Kidney epithelial cell (primary cell): ENCODE measurements around the gene DCPS. TPM values are rescaled to one million over a fixed set of nuclear protein-coding genes. Genes with fewer than 3 reads are reported as not detected.
"Not testable (repeated sequence)": the region's sequence is repeated elsewhere in the genome, so short reads cannot be mapped to it uniquely, and the experiment has no call there.

Experiments
- DNase-seq: peaks from one replicate; pipeline ENCODE4 v3.0.0-alpha.2; 2010; ENCODE audit warnings: low read depth
- H3K27me3 ChIP-seq: 2 replicates; pipeline ENCODE4 v1.6.0; 2011; ENCODE audit warnings: low read length; ENCODE audit not compliant: control insufficient read depth, insufficient read depth
- H3K36me3 ChIP-seq: 2 replicates; pipeline ENCODE4 v1.5.1; 2011; ENCODE audit warnings: low read length; ENCODE audit not compliant: control insufficient read depth, insufficient read depth
- H3K4me3 ChIP-seq: 2 replicates; pipeline ENCODE4 v1.5.1; 2011; ENCODE audit warnings: low read depth, mild to moderate bottlenecking, control low read depth, low read length
- total RNA-seq: library from RNA; depleted of rRNA; stranded (reverse); fragments of >200 nt; gene quantifications from 2 replicates; pipeline ENCODE4 v1.2.3, GENCODE V29; 2015
- TF ChIP-seq, protein P1 (sequence below): IDR thresholded peaks from 2 replicates; pipeline ENCODE4 v1.5.1; 2011; ENCODE audit warnings: mild to moderate bottlenecking, moderate library complexity, low read length, control low read depth, inconsistent platforms; ENCODE audit not compliant: insufficient read depth, poor library complexity, severe bottlenecking

Gene DCPS
- total RNA-seq, 1 donor from 2014 or later, result 15.0 TPM

DNA sequence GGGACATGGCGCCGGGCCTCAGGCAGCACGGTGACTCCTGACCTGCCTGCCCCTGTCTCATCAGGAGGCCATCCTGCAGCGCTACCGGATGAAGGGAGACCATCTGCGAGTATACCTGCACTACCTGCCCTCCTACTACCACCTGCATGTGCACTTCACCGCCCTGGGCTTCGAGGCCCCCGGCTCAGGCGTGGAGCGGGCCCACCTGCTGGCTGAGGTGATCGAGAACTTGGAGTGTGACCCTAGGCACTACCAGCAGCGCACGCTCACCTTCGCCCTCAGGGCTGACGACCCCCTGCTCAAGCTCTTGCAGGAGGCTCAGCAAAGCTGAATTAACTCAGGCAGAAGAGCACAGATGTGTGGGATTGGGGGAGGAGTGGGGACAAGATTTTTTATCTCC lies 41.4 kb downstream of the DCPS start:
- Histone ChIP-seq H3K4me3 (no peak overlapping the region), H3K36me3 (no peaks in the 10 kb centered on the region), H3K27me3 (no peaks in the 10 kb centered on the region)
- no peak for DNase-seq
- TF ChIP-seq, protein P1, sequence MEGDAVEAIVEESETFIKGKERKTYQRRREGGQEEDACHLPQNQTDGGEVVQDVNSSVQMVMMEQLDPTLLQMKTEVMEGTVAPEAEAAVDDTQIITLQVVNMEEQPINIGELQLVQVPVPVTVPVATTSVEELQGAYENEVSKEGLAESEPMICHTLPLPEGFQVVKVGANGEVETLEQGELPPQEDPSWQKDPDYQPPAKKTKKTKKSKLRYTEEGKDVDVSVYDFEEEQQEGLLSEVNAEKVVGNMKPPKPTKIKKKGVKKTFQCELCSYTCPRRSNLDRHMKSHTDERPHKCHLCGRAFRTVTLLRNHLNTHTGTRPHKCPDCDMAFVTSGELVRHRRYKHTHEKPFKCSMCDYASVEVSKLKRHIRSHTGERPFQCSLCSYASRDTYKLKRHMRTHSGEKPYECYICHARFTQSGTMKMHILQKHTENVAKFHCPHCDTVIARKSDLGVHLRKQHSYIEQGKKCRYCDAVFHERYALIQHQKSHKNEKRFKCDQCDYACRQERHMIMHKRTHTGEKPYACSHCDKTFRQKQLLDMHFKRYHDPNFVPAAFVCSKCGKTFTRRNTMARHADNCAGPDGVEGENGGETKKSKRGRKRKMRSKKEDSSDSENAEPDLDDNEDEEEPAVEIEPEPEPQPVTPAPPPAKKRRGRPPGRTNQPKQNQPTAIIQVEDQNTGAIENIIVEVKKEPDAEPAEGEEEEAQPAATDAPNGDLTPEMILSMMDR, result no peak

DNA sequence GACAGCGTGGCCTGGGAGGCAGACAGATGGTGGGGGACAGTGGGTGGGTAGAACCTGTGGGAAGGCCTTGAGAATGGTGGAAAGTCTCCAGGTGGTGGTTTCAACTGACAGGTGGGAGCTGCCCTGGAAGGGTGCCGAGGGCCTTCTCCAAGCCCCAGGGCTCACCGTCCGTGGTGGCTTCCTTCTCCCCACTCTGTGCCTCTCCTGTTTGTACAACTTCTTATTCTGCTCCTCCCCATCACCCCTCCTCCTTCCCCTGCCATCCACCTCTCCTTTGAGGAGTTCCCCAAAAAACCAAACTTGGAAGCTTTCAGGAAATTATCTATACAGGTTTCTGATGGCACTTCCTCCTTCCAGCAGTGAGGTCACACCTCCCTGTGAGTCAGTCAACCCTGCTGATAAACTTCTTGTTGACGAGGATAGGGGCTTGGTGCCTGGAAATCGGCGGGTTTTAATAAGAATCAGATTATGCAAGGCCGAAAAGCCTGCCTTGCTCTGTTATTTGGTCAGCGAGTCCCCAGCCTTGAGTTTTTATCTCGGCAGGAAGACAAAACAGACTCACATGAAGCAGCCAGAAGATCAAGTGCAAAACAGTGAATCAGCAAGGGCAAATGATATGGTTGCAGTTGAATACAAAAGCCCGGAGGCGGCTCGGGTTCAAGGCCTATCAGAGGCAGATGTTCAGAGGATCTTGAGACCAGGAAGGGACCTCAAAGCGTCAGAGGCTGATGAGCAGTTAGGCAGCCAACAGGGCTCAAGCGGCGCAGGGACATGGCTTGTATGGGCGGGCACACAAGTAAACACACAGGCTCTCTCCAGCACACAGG lies 42.1 kb downstream of the DCPS start:
- H3K4me3 ChIP-seq, result no peak overlapping the region
- no peak for DNase-seq
- no peaks in the 10 kb centered on the region for H3K36me3 ChIP-seq
- TF ChIP-seq, protein P1, result no peak
- no peaks in the 10 kb centered on the region for H3K27me3 ChIP-seq

GRCh38 chr11:126346586-126346940 lies 42.7 kb downstream of the DCPS start:
- TF ChIP-seq, protein P1, result no peak
- Histone ChIP-seq H3K27me3 (no peaks in the 10 kb centered on the region), H3K4me3 (no peak overlapping the region), H3K36me3 (no peaks in the 10 kb centered on the region)
- no peak for DNase-seq

GRCh38 chr11:126346946-126347345 lies 43.1 kb downstream of the DCPS start:
- H3K4me3 ChIP-seq, H3K27me3 ChIP-seq, DNase-seq, H3K36me3 ChIP-seq: not testable (repeated sequence)

DNA sequence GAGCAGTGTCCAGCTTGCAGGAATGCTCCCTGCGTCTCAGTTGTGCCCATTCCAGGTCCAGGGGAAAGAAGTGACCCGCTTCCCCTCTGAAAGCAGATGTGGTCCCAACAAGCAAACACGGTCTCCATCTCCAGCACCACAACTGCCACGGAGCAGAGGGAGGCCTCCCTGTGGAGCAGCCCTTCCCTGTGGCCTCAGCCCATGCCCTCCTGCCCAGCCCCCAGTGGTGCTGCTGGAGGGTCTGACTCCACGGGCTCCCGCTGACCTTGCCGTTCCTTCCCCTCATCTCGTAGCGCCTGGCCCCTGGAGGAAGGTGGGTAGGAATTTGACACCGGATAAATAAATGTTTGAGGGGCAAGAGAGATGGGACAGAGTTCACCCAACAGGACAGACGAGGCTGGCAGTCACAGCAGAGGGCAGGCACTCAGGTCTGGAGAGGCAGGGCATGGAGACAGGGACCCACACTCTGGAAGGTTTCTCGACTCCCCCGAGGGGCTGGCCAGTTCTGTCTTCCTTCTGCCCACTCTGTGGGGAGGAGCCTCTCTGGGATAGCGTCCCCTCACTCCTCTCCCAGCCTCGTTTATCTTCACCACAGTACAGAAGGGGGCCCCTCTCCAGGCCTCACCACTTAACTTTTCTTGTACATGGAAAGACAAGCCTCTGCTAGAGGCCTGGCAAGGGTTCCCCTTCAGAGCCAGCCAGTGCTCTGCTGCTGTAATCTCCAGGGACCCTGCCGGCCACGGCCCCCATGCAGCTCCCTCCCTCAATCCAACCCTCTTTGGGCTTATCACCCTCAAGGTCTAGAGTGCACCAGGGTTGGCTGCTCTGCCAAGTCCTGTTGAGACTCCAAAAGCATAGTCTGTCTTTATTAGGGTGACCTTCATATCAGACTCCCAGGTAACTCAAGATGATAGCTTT lies 44.1 kb downstream of the DCPS start:
- Histone ChIP-seq H3K27me3 (no peaks in the 10 kb centered on the region), H3K36me3 (no peaks in the 10 kb centered on the region), H3K4me3 (no peak overlapping the region)
- no peak for DNase-seq
- TF ChIP-seq, protein P1, result no peak

GRCh38 chr11:126348806-126349582 lies 45.1 kb downstream of the DCPS start:
- TF ChIP-seq, protein P1, result no peak
- no peaks in the 10 kb centered on the region for H3K36me3 ChIP-seq
- no peak overlapping the region for H3K4me3 ChIP-seq
- no peak for DNase-seq
- no peaks in the 10 kb centered on the region for H3K27me3 ChIP-seq
